Upper lobe of left lung (tissue), 4 donors: ENCODE measurements around the gene USP17L21.
"Not testable (repeated sequence)": the region's sequence is repeated elsewhere in the genome, so short reads cannot be mapped to it uniquely, and the experiment has no call there.

Source experiments
- EP300 ChIP-seq, 4 donors: sonication (generic); formaldehyde crosslinking; IDR thresholded peaks; one replicate each; pipeline ENCODE4 v1.5.1; 2017; ENCODE audit warnings: antibody characterized with exemption in 4 of 4, control low read depth in 2 of 4
- POLR2A ChIP-seq, 4 donors: fragments of 450-650 bp; IDR thresholded peaks; one replicate each; pipeline ENCODE4 v1.5.1; 2016 to 2017; ENCODE audit warnings: antibody characterized with exemption in 4 of 4, mild to moderate bottlenecking in 2 of 4
- POLR2AphosphoS5 ChIP-seq, 2 donors: sonication (generic); formaldehyde crosslinking; IDR thresholded peaks; one replicate each; pipeline ENCODE4 v1.5.1; 2017; ENCODE audit warnings: antibody characterized with exemption in 2 of 2
- TF ChIP-seq, protein P1 (sequence below), 6 experiments: fragments of 450-650 bp in 4 of 6; fragments of 200-600 bp in 2 of 6; sonication (generic) in 2 of 6; IDR thresholded peaks; one replicate each; pipeline ENCODE4 v1.5.1; 2016 to 2019; ENCODE audit warnings: antibody characterized with exemption in 6 of 6

DNA sequence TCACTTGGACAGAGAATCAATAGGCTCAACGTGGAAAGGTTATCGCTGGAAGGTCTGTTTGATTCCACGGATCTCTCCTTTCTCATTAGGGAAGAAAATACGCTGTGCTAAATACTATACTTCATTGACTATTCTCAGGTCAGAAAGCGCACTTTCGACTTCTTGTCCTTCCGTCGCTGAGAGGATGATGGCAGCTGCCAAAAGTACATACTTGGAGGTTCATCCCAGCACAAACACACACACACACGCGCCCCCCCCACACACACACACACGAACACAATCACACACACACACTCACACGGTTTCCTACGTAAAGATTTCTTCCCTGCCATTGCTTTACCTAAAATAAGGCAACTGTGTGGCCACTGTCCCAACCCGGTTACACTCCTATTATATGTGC is 48.0 kb upstream of the USP17L21 start:
- TF ChIP-seq, protein P1, sequence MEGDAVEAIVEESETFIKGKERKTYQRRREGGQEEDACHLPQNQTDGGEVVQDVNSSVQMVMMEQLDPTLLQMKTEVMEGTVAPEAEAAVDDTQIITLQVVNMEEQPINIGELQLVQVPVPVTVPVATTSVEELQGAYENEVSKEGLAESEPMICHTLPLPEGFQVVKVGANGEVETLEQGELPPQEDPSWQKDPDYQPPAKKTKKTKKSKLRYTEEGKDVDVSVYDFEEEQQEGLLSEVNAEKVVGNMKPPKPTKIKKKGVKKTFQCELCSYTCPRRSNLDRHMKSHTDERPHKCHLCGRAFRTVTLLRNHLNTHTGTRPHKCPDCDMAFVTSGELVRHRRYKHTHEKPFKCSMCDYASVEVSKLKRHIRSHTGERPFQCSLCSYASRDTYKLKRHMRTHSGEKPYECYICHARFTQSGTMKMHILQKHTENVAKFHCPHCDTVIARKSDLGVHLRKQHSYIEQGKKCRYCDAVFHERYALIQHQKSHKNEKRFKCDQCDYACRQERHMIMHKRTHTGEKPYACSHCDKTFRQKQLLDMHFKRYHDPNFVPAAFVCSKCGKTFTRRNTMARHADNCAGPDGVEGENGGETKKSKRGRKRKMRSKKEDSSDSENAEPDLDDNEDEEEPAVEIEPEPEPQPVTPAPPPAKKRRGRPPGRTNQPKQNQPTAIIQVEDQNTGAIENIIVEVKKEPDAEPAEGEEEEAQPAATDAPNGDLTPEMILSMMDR (IDR thresholded peaks at IDR 0.05), result not testable (repeated sequence)
- not testable (repeated sequence) for TF ChIP-seq EP300, POLR2AphosphoS5, POLR2A (IDR thresholded peaks at IDR 0.05)
